GM19324 (cell line): ENCODE data around the gene MAP7D3.

ENCODE experiments used
- ATAC-seq: cut with Tn5 transposase; IDR thresholded peaks from one replicate; pipeline ENCODE4 v1.9.1; 2021; ENCODE audit warnings: mild to moderate bottlenecking, moderate library complexity; ENCODE audit not compliant: unreplicated experiment, low FRiP score

Gene MAP7D3

DNA sequence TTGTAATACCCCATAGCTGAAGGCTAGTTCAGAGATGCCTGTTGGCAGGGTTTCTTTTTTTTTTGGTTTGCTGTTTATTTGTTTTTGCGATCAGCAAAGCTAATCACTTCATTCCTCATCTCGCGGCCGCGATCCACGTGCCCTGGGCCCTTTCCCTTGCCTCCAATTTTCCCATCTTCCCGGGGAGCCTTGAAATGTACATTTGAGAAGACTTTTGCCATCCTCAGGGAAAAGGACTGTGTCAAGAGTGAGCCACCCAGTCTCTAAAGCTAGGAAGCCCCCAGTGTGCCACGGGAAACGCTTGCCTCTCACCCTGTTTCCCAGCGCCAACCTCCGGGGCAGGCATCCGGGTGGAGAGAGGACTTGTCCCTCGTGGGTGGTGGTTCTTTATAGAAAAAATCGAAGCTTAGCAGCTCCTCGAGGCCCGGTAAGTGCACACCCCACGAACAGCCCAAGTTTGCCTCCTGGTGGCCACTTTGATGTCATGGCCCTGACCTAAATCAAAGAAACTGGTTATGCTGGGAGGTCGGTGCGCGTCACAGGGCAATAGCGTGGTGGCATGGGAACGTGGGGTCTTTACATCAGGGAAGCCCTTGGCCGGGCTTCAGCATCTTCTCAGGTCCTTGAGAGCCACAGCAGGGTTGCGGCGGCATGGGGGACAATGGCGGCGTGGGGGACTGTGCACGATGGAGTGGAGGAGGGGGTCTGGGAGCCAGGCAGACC is 42.0 kb downstream of the MAP7D3 start:
- ATAC-seq: no peak

GRCh38 chrX:136207546-136207945 is 43.7 kb downstream of the MAP7D3 start:
- no peak for ATAC-seq

DNA sequence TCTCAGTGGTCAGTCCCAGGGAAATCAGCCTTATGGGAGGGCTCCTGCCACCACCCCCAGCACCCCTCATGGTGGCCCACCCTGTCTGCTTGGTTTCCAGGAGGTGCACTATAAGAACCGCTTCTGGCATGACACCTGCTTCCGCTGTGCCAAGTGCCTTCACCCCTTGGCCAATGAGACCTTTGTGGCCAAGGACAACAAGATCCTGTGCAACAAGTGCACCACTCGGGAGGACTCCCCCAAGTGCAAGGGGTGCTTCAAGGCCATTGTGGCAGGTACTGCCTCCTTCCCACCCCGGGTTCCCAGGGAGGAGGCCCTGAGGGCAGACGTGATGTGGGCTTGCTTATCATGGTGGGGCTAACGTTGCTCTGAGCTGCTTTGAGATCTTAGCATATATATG is 44.3 kb downstream of the MAP7D3 start:
- no peak for ATAC-seq

DNA sequence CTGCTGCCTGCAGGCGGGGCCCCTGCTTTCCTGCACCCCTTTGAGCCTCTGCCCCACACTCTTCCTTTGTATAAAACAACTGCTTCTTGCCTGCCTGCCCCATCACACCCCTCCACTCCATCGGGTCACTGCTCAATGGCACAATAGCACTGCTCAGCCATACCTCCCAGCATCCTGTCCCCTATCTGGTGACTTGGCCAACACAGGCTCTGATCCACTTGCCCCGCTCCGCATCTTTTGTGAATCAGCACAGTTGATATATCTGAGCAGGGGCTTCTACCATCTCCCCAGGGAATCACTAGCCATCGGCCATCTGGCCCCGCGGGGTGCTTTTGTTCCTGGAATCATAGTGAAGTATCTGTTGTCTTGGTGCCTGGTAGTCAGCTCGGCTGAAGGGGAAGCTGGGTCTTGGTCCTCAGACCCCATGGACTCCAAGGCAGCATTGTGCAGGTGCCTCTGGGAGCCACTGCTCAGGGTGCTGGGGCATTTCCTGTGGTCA is 45.3 kb downstream of the MAP7D3 start:
- ATAC-seq: no peak

DNA sequence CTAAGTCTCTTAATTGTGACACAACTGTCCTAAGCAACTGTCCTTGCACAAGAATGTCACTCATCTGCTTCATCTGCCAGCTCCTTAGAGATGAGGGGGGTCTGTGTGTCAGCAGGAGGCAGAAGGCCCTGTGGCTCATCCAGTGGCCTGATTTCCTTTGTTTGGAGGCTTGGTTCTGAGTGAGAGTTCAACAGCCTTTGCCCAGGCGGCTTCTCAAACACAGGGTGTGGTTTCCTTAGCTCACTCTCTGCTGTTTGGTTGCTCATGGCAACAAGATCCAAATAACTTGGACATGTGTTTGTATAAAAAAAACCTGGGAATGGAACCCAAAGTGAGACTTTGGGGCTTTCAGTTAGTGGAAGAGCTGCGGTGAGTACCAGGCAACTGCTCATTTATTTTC is 46.6 kb downstream of the MAP7D3 start:
- no peak for ATAC-seq

DNA sequence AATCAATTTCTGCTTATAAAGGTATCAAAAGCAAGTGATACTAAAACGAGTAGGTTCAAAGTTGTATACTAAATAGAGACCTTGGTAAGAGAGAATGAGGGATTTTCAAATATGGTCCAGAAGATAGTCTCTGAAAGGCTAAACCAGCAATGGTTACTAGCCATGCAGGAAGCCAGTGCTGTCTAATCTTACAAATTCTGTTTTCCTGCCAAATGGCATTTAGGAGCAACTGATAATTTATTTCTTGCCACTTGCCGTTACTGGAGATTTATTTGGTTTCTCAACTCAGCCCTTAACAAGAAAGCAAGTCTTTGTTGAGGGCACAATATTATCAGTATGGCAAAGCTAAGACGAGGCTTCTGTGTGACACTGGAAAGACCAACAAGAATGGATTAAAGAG is 47.2 kb downstream of the MAP7D3 start:
- ATAC-seq: no peak

- no peak for ATAC-seq
Measured at GRCh38 chrX:136203438-136203837, 47.8 kb downstream of the MAP7D3 start.

GRCh38 chrX:136202889-136203288 is 48.3 kb downstream of the MAP7D3 start:
- no peak for ATAC-seq

GRCh38 chrX:136201601-136202000 is 49.6 kb downstream of the MAP7D3 start:
- no peak for ATAC-seq

DNA sequence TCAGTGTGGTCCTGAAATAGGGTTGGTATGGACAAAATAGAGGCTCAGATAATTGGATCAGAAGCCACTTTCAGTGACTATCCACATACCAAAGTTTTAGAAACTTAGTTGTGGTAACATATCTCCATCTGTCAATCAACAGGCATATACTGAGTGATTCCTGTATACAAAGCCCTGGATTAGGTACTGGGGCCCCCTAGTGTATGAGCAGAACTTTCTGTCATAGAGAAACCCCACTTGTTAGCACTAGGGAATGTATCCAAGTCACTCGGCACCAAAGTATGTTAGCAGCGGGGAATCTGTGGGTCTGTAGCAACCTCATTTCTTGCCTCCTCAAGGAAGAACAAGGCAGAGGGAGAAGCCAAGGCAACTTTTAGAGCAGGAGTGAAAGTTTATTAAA is 50.7 kb downstream of the MAP7D3 start:
- ATAC-seq: no peak

GRCh38 chrX:136199365-136199764 is 51.8 kb downstream of the MAP7D3 start:
- no peak for ATAC-seq

DNA sequence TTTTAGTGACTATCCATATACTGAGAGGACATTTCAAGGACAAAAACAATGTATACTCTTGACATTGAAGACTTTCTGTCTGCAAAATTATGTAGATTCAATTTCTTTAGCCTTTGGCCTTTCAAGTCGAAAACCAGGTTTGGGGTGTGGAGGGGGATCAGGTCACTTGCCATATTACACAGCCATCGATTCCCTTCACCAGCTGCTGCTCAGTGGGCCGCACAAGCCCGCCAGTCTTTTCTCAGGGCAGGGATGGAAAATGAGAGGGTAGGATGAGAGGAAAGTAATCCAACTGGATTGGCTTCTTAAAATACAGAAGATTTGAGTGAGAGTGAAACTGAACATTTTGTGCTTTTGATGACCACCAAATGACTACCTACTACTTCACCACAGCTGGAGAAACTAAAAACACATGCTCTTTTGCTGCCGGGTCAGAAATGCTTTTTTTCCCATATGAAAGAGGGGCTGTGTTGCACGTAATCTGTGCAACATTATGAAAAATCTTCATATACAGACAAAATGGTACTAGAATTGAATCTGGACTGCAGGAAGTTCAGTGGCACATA is 52.4 kb downstream of the MAP7D3 start:
- ATAC-seq: no peak

GRCh38 chrX:136198010-136198409 is 53.2 kb downstream of the MAP7D3 start:
- no peak for ATAC-seq

DNA sequence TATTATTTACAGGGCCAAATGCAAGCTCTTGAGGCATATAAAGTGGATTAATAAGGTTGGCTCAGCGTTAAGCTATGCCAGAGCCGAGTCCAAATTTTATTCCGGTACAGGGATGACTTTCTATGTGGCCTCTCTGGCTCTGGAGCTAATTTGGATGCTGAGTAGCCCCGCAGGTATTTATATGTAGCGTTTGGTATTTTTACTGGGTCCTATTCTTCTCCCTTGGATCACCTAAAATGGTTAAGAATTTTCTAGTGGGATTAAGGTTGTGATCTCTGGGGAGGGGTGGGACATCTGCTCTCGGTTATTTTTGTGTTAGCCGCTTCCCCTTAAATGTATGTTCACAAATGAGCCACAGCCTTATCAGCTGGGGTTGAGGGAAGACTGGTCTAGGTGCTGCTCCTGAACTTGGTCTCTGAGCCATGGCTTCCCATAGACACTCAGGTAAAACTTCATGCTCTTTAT is 54.5 kb downstream of the MAP7D3 start:
- ATAC-seq: no peak

- ATAC-seq: no peak
Measured at GRCh38 chrX:136195247-136195646, 56.0 kb downstream of the MAP7D3 start.

GRCh38 chrX:136194536-136194935 is 56.7 kb downstream of the MAP7D3 start:
- no peak for ATAC-seq

DNA sequence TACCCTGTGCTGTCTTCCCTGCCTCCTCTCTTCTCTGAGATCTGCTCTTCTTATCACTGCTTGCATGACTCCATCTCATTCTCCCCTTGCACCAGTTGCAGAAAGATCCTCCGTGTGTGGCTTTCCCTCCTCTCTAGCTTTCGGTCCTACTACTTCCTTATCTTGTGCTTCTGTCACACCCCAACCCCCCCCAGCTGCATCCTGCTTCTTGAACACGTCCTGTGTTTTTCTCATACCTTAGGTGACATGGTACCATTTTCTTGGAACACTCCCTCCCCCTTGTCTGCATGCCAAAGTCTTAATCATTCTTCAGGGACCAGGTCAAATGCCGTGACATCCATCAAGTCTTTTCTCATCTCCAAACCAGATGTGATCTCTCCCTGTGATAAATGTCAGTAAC is 57.4 kb downstream of the MAP7D3 start:
- ATAC-seq: no peak

GRCh38 chrX:136192839-136193414 is 58.3 kb downstream of the MAP7D3 start:
- no peak for ATAC-seq

DNA sequence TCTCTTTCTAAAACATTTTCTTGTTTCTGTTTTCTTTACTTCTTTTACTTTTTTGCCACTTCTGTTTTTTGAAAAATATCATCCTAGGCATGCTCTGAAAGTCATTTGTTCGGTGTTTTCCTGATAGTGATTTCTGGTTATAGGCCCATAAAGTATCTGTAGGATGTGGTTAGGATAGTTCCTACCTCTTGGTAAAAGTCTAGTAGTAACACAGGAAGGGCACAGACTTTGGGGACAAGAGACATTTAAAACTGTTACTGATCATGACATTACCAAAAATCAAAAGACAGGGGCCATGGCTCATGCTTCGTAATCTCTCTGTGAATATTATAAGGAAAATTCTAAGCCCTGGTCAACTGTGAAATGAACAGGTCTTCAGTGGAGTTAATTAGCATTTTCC is 59.1 kb downstream of the MAP7D3 start:
- no peak for ATAC-seq

DNA sequence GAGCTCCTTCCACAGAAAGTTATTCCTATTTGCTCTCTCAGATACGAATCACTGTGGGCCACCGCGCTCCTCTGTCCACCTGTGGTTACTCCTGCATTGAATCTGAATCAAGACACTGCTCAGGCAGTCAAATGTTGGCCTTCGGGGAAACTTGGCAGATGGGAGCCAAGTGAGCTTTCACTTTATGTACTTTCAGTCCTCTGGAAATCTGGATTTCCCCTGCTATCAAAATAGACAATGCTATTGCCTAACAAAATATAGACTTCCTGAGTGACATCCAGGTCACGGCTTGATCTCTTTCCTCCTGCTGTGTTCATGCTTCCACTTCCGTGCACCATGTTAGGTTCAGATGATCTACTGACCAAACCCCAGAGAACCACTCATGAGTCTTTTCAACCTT is 60.0 kb downstream of the MAP7D3 start:
- no peak for ATAC-seq

- ATAC-seq: no peak
Measured at GRCh38 chrX:136190038-136190713, 61.0 kb downstream of the MAP7D3 start.
